HT1080 (cell line): Measurements from ENCODE around the gene MDM4. TPM values are rescaled to one million over a fixed set of nuclear protein-coding genes. Genes with fewer than 3 reads are reported as not detected.
"Not testable (repeated sequence)": the region's sequence is repeated elsewhere in the genome, so short reads cannot be mapped to it uniquely, and the experiment has no call there.

Source experiments
- DNase-seq: peaks from one replicate; pipeline ENCODE4 v3.0.0-alpha.2; 2015; ENCODE audit warnings: low read depth
- total RNA-seq: library from RNA; depleted of rRNA; stranded (reverse); fragments of >200 nt; shearing (Covaris generic); gene quantifications from 2 replicates; pipeline ENCODE4 v1.2.3, GENCODE V29; 2014

Gene MDM4
- total RNA-seq, 1 experiment from 2014 or later: 9.2 TPM

DNA sequence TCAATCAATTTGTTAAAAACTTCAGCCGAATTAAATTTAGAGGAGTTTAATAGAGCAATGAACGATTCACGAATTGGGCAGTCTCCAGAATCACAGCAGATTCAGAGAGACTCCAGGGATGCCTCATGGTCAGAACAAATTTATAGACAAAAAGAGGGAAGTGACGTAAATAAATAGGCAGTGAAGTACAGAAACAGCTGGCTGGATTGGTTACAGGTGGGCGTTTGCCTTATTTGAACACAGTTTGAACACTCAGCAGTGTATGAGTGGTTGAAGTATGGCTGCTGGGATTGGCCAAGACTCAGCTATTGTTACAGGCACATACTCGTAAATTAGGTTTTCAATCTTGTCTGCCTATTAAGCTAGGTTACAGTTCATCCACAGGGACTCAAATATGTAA, 43.8 kb downstream of the MDM4 start:
- not testable (repeated sequence) for DNase-seq

DNA sequence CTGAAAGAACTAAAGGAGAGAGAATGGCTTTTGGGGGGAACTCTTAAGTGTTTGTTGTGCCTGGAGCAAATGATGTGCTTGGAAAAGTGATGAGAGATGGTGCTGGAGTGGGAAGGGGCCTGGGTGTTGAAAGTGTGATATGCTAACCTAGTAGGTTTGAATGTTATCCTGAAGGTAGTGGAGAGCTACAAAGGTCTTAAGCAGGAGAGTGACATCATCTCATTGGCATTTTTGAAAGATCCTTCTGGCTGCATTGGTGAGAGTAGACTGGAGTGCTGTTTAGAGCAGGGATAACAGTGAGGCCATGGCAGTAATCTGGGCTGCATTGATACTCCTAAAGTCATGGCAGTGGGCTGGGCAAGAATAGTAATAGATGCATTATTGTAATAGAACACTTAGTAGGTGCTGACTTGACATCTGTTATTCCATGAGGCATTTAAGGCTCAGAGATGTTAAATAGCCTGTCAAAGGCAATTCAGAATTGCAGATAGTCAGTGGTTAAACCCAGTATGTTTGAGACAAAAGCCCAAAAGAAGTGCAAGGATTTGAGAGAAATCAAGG, 44.5 kb downstream of the MDM4 start:
- DNase-seq: peak; percentile 53

DNA sequence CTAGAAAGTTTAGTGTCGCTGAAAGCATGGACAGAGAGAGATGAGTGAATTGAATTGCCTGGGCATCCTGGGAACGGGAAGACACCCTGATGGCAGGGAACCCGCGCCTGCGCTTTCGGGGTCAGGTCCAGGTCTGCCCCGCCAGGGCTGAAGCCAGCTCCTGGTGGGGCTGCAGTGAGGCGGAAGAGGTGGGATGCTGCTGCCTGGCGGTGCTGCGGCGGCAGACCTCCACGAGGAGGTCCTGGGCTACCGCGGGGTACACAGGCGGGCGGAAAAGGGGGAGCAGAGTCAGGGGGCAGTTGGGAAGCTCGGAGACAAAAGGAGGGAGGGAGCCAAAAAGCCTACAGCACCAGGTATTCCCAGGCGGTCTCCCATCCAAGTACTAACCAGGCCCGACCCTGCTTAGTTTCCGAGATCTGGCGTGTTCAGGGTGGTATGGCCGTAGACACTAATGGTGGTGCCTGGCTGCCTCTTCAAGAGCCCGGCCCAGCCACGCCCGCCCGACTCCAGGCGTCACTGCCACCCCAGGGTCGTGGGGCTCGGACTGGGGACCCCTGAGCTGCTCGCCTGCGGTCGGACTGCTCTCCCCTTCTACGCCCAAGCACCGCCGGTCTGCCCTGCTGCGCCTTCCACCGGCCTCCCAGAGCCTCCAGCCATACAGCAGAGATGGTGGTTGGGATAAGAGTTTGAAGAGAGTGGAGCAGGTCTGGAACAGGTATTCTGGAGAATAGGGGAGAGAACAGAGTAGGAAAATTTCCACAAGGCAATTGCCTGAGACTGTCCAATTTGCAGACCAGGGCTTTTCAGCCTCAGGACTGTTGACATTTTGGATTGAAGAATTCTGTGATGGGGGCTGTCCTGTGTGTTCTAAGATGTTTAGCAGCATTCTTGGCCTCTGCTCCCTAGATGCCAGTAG, 46.1 kb downstream of the MDM4 start:
- DNase-seq: no peak

DNA sequence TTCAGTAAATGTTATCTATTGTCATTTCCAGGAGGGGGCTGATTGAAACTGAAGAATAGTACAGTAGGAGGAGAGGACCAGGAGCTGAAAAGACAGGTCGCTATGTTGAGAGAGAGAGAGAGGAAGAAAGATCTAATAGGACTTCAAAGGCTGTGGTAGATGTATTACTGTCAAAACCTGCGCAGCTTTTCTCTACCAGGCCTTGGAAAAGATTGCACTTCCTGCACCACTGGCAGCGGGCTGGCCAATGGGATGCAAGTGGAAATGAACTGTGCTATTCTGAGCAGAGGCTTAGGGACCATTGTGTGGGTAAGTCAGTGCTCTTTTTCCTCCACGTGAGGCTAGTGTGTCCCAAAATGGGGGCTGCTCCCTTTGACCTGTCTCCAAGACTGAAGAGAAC, 47.1 kb downstream of the MDM4 start:
- no peak for DNase-seq

DNA sequence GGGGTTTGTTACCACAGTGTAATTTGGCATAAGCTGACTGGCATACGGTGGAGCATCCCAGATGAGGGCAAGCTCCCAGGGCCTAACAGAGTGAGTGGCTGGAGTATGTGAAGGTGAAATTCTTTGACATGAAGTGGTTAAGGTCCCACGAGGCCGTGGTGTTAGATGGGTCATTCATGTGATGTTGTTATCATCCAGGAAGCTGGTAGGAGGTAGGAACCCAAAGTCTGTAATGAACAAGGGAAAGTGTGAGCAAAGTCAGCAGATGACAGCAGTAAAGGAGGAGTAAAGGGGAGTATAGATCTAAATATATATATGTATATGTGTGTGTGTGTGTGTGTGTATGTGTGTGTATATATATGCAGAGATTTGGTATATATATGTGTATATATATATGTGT, 47.6 kb downstream of the MDM4 start:
- no peak for DNase-seq

DNA sequence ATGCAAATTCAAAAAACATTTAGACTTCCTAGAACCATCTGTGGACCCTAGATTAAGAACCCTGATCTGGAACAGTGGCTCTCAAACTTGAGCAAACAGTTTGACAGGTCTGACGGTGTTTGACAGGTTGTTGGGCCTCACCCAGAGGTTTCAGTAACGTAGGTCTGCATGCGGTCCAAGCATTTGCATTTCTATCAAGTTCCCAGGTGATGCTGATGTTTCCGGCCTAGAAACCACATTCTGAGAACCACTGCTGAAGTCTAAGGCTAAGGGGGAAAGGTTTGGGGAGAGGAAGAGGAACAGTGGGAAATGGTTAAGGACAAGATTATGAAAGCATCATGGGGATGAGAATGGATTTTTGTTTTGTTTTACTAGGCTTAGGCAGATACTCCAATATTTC, 48.6 kb downstream of the MDM4 start:
- no peak for DNase-seq

DNA sequence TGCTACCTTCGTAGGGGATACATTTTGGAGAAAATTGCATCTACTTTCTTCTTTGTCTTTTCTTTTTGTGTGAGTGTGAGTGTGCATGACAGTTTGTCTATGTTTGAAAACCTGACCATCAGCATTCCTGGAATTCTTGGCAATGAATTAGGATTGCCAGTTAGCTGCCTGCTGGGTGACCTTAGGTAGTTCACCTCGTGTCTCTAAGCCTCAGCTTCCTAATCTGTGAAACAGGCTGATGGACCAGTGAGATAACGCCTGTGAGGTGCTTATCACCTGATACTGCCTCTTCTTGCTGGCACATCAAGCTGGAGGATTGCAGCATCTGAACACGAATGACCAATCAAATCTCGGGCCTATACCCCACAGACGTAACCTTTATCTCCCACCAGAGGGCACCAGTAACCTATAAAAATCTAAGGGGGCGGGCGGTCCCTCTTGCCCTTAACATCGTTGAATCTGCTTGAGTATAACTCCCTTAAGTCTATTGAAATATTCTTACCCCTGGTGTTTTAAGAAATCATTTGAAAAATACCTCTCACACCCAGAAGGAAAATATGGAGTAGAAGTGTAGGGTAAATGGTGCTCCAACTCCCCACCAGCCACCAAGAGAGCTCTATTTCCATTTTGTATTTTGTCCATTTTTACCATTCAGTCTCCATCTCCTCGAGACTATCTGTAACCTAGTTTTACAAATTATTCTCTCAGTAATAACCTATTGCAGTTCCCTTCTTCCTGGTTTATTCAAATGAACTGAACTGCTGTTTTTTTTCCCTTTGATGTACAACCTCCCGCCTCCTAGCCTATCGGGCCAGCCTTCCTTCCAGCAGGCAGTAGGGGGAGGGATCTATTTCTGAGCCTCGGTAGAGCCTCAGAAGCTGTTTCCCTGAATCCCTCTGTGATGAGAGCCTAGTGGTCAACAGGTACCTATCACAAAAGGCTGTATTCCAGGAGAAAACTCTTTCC, 49.7 kb downstream of the MDM4 start:
- DNase-seq: peak; percentile 72

DNA sequence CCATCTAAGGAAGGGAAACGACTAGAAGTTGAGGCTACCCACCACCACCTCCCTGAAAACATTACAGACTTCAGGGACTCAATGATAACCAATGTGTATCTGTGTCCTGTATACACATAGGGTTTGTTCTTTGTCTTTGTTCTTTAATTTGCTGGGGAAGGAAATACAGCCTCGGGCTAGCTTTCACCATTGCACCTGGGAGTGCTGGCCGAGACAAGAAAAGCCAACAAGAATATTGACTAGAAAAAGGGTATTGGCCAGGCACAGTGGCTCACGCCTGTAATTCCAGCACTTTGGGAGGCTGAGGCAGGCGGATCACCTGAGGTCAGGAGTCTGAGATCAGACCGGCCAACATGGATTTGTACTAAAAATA, 50.4 kb downstream of the MDM4 start:
- no peak for DNase-seq

DNA sequence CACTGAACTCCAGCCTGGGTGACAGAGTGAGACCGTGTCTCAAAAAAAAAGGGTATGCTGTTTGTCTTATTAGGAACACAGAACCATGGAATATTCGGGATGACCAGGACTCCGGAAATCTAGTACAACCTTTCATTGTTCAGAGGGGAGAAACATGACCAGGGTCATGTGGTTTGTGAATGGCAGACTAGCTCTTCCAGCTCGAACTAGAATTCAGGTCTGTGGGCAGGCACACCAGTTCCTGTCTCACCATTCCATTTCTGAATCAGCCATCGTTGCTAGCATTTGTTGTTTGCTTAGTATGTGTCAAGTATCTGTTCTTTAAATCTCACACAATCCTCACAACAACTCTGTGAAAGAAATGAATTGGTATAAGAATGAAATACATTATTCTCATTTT, 50.9 kb downstream of the MDM4 start:
- no peak for DNase-seq

DNA sequence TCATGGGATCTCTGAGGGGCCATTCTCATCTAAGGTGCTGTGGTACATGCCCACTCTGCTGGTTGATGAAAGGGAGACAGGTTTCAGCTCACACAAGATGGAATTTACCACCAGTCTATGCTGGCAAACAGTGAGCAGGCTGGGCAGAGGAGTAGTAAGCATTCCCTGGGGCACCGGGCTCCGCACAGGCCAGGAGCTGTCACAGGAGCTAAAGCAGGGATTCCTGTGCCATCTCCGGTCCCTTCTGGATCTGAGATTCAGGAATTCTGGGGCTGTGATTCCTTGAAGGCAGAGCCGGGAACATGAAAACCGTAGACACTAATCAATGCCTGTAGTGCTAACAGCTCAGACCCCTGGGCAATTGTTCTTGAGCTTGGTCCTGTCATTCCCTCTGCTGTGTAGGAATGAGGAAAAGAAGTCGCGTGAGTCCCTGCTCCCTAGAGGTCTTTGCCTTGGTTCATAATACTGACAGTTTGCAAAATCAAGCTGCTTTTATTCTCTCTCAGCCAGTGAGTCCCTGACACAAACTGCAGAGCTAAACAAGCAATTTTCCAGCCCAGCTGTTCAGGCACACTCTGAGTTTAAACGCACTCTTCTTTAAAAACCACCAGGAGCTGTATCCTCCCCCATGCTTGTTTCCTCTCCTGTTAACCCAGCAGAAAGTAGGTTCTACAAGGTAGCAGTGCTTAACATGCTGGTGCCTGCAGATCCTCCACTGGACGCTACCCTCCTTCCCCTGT, 52.5 kb downstream of the MDM4 start:
- no peak for DNase-seq

DNA sequence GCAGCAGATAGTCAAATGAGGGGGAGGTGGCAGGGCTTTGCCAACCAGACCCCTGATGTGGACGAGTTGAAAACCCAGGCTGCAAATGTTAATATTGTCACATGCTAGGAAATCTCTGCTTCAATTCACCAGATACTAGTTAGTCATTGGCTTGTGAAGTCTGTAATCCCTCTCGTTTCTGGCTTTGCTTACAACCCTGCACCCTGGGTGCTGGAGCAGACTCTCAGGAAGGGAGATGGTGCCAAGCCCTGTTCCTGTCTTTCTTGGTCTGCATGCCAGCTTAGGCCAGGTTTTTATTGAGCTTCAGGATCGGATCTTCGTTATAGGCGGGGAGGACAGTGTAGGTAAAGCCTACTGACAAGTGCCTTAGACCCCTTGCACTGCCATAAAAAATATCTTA, 53.3 kb downstream of the MDM4 start:
- no peak for DNase-seq

DNA sequence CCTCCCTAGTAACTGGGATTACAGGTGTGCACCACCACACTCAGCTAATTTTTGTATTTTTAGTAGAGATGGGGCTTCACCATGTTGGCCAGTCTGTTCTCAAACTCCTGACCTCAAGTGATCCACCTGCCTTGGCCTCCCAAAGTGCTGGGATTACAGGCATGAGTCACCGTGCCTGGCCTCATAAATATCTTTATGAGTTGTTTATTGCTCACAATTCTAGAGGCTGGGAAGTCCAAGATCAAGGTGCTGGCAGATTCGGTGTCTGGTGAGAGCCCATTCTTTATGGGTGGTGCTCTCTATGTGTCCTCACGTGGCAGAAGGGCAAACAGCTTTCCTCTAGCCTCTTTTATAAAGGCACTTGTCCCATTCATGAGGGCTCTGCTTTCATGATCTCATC, 53.8 kb downstream of the MDM4 start:
- peak; percentile 18 for DNase-seq

DNA sequence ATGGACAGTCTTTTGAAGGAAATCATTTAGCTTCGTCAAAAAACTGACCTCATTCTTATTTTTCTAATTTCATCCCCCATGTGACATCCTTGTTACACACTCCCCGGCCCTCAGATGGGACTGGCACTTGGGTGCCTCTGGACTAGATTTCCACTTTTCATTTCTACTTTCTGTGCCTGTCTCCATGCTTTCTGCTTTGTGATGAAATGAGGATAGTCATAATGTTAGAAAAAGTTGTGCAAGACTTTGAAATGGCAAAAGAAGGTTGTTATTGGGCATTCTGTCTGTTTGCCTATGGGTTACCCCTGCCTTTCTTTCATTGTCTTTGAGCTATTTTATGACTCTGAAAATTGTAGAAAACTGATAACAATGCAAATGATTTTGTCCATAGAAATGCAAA, 54.9 kb downstream of the MDM4 start:
- DNase-seq: no peak

DNA sequence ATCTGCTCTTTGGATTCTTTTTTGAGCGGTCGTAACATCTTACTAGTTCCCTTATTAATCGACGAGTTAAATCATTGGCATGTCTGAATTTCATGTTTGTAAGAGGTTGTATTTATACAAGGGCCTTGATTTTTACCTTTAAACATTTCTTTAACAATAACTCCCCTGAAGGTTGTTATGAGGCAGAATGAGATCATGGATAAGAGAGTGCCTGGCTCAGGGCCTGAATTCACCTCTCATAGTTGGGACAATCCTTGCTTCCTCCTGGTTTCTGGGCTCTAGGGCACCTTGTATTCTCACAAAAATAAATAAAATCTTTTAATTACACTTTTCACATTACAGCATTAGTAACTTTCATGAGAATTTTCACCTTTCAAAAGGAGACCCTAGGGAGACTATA, 55.4 kb downstream of the MDM4 start:
- DNase-seq: no peak

DNA sequence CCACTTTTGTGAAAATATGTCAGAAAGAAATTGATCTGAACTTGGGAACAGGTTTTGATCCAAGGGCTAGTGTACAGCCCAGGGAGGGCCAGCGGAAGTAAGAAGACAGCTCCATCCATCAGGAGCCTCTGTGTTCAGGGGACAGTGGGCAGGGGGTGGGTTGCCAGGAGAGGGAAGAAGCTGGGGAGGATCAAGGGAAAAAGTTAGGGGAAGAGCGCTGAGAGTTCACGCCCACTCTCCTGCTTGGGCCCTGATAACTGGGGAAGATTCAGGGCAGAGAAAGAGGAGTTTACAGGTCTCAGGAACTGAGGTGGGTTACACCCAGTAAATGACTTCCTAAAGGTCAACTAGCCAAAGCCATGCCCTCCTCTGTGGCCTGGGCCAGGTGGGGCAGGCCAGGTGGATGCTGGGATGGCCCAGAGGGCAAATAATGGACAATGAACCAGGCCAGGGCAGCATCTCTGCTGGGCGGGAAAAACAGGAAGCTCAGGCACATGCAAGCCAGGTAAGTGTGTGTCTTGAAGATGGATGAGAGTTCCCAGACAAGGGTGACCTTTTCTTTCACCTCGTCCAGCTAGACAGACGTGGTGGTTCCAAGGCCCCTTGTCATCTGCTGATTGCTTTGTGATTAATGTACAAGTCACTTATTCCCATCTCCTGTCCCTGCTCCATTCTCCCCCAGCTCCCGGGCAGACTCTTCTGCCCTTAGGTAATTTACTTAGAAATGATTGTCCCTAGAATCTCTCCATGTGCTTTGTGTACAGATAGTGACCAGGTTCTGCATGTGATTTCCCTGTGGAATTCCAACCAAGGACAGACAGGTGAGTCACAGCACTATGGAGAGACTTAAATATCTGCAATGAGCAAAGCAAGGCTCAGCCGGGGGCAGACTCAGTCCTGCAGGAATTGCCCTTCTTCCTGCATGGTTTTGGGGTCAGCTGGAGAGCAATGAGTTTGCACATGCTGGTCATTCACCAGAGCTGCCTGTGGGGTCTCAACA, 57.0 kb downstream of the MDM4 start:
- peak; percentile 55 for DNase-seq

DNA sequence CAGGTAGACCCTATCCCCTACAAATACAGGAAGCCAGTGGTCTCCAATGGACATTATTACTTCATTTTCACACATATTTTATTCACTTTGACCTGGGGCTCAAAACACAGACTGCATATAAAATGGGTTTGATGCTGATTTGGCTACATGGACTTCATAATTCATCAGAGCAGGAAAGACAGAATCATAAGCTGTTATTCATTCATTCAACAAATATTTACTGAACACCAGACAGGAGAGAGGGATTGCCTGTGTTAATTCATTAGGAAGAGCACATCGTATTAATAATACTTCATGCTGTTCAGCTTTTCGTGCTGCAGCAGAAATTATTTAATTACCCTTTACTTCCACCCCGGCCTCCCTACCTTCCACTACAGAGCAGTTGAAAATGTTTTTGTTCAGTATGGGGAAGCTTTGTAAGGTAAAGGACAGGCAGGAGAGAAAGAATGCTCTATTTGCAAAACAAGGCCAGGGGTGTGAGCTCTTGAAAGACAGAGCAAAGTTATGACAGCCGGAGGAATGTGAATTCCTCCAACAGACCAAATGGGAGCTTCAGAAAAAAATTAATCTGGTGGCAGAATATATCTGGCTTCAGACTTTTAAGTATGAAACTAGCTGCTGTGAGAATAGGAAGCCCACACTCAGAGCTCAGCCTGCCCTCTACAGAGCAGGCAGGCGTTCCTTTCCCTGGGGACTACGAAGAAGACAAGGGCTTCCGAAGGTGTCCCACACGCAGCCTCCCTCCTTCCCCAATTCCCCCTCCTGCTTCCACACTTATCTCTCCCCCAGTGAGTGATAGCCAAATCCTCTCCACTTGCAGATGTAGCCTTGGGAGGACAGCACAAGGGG, 58.0 kb downstream of the MDM4 start:
- no peak for DNase-seq

DNA sequence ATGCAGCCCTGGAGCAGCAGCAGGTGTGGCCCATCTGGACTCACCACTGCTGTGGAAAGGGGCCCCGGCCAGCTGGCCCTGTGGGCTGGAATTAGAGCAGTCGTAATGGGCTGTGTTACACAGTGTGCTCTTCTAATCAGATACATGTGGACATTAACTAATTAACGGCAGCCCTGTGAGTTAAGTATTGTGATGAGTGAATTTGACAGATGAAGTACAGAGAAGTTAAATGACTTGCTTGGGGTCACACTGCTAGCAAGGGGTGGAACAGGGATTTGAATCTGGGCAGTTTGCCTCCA, 58.6 kb downstream of the MDM4 start:
- DNase-seq: no peak

DNA sequence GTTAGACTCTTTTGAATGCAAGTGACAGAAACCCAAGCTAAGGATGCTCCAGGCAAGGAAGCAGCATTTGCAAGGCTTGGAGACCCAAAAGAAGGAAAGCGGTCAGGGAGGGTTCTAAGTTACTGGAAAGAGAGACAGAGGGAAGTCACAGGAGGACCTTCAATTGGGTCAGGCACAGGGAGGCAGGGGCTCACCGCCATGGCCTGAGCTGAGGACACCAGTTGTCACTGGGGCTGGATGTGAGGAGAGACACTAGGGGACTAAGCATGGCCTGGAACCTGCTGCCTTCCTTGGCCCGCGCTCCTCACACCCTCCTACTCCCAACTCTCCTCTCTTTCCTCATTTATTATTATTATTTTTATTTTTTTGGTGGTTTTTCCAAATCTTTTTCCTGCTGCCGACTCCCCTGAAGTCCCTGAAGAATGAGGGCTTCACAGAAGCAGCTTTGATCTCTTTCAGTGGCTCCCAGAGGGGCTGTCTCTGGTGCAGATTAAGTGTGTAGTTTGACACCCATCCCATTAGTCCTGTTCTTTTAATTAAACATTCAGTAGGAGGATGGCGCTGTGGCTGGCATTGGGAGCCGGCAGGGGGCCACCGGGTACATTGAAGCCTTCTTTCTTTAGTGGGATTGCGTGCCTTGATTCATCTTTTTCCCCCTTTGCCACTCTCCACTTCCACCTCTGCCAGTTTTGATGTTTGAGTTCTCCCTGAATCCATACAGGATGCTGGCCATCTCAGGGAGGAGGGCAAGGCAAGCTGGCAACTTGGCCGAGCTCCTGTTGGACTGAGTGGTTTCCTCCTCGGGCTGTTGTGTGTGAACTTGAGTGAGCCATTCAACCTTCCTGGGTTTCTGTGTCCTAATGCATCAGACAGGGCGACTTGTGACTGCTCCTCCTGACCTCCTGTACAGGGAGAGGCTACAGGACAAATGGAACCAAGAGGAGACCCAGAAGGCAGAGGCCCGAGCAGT, 59.3 kb downstream of the MDM4 start:
- DNase-seq: no peak
